NCI-H2107 treated with DMSO at 0.1 percent for 48 hours (cell line): ENCODE results near the gene BMPR1A.
"Not testable (repeated sequence)": the region's sequence is repeated elsewhere in the genome, so short reads cannot be mapped to it uniquely, and the experiment has no call there.

Experiments
- DNase-seq: peaks from one replicate; lab custom pipeline; 2025; ENCODE audit not compliant: unreplicated experiment; lab: John Stamatoyannopoulos, UW

The BMPR1A gene

DNA sequence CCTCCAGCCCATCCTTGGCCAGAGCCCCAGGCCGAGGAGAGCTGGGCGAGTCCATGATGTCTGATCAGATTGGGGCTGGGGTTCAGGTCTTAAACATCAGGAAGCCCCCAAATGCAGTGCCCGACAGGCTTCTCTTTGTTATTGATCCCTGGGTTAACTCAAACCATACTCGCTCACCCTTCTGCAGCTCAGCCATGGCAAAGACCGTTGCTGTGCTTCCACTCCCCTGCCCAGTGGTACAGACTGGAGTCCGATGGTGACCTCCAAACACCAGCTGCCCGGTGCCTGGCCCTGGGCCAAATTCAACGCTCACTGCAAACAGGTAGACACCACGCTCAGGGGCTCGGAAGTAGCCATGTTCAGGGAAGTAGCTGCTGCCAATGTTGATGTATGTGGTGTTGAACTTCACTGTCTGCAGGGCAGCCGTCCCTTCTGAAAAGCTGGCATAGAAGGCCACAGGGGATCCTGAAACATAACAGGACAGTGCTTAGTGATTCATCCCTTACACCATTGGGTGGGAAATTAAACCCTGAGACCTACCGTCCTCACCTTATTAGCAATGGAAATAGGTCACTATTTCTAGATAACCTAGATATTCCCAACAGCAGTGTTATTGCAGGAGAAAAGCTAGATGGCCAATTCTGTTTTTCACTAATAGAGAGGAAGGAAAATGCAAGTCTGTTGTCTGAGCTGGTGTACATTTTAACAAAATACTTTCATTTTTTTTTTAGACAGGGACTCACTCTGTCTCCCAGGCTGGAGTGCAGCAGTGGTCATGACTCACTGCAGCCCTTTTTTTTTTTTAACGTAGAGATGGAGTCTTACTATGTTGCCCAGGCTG, 180.5 kb downstream of the BMPR1A start:
- no peak for DNase-seq

DNA sequence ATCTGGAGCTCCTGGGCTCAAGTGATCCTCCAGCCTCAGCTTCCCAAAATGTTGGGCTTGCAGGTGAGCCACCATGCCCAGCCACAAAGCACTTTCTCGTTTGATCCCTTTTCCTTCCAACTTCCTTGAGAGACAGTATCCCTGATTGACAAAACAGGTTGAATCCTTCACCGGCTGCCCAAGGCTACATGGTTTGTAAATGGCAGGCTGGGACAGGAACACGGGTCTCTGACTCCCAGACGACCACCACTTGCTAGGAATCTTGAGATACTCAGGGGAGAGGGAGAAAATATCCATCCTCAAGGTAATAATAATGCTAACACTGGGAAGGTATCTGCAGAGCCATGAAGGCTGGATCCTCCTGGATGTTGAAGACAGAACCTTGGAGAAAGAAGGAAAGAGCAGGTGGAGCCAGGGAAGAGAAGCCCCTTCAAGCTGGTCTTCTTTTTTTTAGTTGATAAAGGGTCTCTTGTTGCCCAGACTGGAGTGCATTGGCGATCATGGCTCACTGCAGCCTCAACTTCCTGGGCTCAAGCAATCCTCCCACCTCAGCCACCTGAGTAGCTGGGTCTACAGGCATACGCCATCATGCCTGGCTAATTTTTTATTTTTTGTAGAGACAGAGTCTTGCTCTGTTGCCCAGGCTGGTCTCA, 181.2 kb downstream of the BMPR1A start:
- DNase-seq = no peak

DNA sequence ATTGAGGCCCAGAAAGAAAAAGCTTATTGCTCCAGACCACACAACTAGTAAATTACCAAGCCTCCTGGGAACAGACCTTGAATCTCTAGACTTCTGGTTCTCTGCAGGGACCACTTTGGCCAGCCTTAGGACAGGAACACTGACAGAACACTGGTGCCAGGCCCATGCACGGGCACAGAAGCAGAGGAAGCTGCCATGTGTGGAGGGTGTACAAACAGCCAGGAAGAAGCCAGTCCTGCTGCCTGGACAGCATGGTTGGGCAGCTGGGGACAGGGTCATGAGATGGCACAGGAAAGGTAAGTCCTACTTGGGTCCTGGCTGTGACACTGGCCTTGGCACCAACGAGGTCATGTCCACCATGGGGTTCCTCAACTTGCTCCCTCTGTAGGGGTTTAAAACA, 181.8 kb downstream of the BMPR1A start:
- DNase-seq = no peak

DNA sequence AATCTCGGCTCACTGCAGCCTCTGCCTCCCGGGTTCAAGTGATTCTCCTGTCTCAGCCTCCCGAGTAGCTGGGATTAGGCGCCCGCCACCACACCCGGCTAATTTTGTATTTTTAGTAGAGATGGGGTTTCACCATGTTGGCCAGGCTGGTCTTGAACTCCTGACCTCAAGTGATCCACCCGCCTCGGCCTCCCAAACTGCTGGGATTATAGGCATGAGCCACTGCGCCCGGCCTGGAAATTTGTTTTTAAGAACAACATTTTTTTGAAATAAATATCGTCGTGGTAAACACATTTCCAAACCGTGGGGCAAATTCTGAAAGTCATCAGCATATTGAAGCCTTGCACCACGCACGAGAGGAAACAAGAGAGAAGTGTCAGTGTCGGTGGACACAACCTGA, 183.7 kb downstream of the BMPR1A start:
- DNase-seq = not testable (repeated sequence)

DNA sequence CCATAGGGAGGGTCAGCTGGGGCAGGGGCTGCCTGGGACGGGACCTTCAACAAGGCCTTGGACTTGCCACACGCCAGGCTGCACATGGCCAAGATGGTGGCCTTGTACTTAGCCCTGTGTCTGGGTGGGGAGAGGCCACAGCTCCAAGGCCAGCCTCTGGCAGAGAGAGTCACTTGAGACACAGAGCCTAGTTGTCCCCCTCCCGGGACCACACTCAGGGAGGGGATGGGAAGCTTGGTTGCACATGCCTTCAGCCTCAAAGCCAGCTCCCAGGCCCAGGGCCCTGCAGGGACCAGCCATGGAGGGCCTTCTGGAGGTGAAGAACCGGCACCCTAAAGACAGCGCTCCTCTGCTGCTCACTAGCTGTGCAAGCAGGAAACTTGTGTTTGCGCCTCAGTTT, 184.3 kb downstream of the BMPR1A start:
- no peak for DNase-seq

DNA sequence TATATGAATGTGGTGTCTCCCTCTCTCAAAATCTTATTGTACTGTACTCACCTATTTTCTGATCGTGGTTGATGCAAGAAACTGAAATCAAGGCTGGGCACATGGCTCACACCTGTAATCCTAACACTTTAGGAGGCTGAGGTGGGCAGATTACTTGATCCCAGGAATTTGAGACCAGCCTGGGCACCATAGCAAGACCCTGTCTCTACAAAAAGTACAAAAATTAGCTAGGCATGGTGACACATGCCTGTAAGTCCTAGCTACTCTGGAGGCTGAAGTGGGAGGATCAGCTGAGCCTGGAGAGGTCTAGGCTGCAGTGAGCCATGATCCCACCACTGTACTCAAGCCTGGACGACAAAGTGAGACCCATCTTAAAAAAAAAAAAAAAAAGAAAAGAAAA, 185.0 kb downstream of the BMPR1A start:
- no peak for DNase-seq

DNA sequence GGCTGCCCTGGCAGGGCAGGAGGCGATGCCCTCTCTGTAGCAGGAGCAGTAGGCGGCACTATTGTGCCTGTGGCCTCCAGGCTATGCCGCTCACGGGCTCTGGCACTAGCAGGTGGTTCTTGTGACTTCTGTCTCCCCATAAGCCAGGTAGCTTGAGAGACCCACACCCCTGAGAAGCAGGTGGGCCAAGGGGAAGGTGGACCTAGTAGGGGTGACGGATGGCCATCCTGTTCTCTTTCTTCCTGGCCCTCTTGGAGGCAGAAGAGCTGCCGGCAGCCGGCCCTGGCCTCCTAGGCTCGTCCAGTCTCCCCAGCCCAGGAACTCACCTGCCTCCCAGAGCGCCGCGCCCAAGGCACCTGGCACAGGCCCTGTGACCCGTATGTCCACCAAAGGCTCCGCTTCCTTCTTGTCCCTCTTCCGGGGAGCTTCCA, 185.6 kb downstream of the BMPR1A start:
- no peak for DNase-seq

DNA sequence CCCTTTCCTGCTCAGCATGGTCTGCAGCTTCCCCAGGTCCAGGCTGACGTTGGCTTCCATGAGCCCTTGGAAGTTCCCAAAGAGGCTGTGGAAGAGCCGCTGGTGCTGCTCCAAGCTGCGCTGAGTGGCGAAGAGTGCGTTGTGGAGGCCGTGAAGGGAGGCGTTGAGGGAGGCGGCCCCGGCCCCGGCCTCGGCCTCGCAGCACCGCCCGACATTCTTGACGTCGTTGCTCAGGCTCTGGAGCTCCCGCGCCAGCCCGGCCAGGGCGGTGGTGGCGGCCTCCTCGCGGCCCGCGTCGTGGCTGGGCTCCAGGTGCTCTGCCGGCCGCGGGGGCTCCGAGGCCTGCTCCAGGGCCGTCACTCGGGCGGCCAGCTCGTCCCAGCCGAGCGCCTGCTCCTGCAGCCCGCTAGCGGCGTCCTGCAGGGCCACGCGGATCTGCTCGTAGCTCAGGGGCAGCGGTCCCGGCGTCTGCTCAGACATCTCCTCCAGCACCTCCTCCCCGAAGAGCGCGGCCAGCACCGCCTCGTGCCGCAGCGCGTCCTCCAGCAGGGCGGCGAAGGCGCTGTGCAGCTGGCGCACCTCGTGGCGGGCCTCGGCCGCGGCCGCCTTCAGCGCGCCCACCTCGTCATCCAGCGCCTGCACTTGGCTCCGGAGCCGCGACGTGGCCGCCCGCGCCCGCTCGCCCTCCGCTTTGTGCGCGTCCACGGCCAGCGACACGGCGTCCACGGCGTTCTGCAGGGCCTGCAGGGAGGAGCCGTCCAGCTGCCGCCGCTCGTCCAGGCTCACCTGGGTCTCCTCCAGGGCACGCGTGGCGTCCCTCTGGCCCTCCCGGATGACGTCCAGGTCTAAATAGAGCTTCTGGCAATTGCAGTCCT, 186.3 kb downstream of the BMPR1A start:
- DNase-seq = no peak

DNA sequence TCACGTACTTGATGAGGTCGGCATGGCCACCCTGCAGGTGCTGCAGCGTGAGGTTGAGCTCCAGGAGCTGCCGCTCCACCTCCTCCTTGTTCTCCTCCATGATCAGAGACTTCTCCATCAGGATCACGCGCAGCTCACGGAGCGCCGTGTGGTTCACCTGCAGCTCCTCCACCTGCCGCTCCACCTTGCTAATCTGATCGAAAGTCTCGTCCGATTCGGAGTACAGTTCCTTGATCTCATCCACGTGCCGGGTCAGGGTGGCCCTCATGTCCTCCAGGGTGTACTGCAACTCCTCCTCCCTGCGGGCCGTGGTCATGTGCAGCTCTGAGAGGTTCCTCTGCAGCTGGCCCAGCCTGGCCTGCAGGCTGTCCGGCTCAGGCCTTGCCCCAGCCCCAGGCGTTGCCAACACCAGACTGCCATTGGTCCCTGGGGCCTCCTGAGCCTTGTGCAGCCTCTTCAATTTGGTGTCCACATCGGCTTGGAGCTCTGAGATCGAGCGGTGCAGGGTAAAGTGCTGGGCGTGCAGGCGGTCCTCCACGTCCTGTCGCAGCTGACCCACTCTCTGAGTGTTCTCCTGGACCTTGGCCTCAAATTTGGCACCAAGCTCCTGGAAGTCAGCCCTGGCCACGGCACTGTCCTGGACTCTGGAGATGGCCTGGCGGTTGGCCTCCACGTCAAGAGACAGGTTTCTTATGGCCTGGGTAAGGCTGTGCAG, 187.1 kb downstream of the BMPR1A start:
- no peak for DNase-seq

DNA sequence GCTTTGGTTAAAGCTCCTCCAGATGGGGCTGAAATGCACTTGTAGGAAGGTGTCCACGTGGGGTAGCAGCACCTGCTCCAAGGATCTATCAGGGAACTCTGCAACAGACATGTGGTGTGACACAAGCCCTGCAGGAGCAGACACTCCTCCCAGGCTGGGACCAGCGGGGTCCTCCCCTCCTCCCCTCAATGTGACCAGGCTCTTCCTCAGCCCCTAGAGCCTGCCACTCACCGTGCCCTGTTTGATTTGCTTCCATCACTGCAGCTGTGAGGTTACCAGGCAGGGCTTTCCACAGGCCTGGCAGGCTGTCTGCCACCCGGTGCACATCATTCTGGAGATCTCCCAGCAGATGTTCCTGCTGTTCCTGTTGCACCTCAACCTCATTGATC, 187.6 kb downstream of the BMPR1A start:
- no peak for DNase-seq

DNA sequence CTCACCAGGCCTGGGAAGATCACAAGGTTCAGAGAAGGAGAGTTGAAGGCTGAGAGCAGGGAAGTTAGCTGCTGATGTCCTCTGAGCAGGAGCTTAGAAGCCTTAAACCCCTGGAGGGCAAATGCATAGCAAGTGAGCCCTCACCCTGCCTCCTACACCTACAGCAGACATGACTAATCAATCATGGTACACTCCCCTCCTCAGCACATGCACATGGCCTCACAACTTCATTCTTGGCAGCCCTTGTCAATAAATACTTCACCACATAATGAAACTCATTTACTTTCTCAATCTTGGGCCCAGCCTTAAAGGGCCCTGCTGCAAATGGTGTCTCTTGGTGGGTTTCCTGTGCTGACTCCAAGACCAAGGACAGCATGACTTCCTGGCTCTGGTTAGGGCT, 188.1 kb downstream of the BMPR1A start:
- no peak for DNase-seq

DNA sequence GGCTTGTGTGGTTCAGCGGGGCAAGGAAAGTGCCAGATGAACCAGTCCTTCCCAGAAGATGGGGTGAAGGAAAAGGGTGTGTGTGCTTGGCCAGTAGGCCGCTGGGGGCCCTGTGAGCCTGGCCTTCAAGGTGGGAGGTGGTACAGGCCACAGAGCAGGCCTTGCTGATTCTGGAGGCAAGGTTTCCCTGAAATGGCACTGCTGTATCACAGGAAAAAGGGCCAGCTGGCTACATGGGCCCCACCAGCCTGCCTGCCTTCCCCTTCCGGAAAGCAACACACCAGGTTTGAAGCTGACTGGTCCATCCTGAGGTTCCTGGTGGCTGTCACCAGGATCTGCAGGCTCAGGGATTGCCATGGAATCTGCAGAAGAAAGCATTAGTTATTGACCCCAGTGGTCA, 188.5 kb downstream of the BMPR1A start:
- DNase-seq = no peak

DNA sequence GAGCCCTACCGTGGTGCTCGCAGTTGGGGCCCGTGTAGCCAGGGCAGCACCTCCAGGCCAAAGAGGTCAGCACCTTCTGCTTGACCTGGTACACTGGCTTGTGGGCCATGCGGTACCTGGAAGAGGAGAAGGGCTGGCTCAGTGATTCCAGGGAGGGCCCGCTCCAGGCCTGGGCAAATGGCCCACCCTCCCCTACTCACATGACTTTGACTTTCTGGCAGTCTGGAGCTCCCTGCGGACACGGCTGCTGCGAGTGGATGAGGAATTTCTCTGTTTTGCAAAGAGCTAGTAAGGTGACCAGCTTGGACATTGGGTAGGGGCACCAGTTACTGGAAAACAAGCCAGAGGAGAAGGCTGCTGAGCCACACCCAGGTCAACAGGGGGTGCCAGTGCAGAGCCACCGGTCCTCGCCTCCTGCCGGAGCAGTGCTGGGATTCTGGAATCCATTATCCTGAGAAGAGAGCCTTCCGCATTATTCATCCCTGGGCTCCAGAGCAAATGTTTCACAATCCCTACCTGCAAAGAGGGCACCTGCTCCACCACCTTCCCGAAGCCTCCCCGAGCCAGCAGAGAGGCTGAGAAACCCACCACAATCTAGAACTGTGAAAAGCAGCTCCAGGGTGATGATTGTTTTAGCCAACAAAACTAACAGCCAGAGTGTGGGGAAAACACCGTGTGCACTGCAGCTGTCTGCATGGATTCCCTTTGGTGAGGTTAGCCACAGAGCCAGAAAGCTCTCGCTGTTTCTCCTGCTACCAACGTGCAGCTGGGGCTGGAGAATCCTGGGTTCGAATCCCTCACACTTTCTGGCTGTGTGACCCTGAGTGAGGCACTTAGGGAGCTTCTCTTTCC, 189.2 kb downstream of the BMPR1A start:
- peak; percentile 13 for DNase-seq

DNA sequence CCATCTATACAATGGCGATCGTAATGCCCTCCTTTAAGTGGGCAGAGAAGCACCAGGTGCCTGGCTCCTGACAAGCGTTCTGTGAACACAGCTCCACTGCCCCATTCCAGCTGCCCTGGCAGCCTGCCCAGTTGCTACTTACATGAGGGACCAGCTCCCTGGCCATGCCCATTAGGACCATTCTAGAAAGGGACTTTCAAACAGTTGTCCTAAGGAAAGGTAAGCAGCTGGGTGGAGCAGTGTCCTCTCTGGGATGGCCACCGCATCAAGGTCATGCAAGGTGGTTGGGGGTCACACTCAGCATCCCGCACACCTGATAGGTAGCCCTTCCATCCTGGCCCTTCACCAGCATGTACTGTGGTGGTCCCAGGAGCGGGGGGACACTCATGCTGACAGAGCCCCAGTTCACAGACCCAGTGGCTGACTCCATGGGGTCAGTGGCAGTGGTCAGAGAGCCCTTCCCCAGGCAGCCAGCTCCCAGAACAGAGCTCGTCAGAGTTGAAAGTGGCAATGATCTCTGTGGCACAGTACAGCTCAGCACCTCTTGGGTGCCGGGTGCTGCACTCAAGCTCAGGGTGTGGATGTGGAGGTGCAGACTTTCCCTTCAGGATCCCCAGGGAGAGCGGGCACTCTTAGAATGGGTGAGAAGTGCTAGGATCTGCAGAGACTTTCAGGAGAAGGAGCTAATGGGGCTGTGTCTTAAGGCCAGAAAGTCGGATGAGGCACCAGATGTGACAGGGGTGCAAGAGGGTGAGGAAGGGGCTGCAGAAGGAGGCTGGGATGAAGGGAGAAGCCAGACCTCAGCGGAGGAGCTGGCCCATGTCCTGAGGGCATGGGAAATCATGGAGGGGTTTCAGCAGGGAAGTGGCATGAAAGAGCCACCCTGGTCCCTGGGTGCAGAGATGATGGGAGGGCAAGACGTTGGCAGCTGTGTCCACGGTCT, 190.1 kb downstream of the BMPR1A start:
- peak; percentile 21 for DNase-seq

DNA sequence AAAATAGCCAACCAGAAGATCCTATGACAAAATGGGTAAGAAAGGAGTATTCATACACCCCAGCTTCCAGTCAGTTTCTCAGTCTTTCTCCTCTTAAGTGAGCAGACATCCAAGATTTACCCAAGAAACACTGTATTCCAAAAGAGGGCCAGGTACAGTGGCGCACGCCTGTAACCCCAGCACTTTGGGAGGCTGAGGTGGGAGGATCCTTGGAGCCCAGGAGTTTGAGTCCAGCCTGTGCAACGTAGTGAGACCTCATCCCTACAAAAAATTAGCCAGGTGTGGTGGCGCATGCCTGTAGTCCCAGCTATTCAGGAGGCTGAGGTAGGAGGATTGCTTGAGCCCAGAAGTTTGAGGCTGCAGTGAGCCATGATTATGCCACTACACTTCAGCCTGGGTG, 191.4 kb downstream of the BMPR1A start:
- DNase-seq = not testable (repeated sequence)

DNA sequence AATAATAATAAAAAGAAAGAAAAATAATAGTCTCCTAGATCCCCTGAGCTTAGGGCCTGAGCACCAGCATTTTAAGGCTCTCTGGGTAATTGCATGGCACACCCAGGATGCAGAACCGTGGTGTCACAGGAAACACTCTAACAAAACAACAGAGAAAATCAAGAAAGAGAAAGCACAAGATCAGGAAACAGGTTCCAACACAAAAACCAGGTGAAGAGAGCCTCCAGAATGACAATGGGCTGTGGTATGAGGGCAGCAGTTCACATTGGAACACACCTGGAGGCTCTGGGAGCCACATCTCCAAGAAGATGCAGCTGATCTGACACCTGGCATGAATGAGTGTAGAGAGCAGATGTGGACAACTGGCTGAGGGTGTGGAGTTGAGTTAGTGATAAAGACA, 193.9 kb downstream of the BMPR1A start:
- no peak for DNase-seq

DNA sequence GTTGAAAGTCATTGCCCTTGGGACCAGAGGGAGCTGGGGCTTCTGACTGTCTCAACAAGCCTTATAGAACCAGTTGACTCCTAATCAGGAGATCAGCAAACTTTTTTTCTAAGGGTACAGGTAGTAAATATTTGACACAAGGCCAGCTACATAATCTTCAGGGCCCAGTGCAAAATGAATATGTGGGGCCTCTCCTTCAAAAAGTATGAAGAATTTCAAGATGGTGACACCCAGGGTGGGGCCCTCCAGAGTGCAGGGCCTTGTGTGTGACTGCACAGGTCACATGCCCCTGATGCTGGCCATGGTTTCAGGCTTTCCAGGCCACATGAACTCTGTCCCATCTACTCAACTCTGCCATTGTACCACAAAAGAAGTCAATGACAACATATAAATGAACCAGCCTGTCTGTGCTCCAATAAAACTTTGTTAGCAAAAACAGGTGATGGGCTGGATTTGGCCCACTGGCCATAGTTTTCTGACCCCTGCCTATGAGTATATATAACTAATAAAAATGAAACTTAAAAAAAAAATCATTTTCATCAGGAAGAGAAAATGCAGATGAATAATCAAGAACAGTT, 194.9 kb downstream of the BMPR1A start:
- no peak for DNase-seq

DNA sequence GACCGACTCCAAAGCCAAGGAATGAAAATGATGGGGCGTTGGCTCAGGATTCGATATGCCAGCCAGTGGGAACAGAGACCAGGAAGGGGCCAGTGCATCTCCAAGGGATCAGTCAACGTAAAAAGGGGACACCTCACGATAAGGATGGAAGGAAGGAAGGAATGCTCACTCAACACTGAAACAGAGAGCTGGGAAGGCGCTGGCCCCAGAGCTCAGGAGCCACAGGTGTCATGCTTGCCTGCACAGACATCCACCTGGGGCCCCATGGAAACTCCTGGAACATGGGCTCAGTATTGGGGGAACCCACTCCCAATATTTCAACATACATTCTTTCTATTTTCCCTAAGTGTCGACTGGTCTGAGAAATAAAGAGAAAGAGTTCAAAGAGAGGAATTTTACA, 195.7 kb downstream of the BMPR1A start:
- no peak for DNase-seq

DNA sequence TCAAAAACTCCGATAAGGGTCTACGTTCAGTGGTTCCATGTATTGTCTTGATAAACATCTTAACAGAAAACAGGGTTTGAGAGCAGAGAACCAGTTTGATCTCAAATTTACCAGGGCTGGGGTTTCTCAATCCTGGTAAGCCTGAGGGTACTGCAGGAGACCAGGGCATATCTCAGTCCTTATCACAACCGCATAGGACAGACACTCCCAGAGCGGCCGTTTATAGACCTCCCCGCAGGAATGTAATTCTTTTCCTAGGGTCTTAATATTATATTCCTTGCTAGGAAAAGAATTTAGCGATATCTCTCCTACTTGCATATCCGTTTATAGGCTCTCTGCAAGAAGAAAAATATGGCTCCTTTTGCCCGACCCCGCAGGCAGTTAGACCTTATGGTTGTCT, 196.3 kb downstream of the BMPR1A start:
- DNase-seq = not testable (repeated sequence)
